Measurements from ENCODE around the gene RAD51C.
"Not testable (repeated sequence)": the region's sequence is repeated elsewhere in the genome, so short reads cannot be mapped to it uniquely, and the experiment has no call there.

RAD51C gene

GRCh38 chr17:58668598-58668935 is 23.8 kb upstream of the RAD51C start:
- POLR2A ChIA-PET = no interaction called here
- no peak for TF ChIP-seq CTCF (IDR thresholded peaks at IDR 0.05; ENCODE audit: control extremely low read depth, extremely low read depth, low read depth, missing control alignments)
- CTCF ChIA-PET = interaction anchor here (1.3 kb wide), 1 partner anchor 10 kb away, joined by 3 read pairs; no protein-coding TSS in a partner anchor

GRCh38 chr17:58669853-58670252 is 22.5 kb upstream of the RAD51C start:
- TF ChIP-seq CTCF (IDR thresholded peaks at IDR 0.05; ENCODE audit: control extremely low read depth, extremely low read depth, low read depth, missing control alignments) = no peak
- CTCF ChIA-PET = interaction anchor here (1.1 to 1.4 kb wide), 4 partner anchors 8 to 334 kb away, joined by 3 read pairs; no protein-coding TSS in a partner anchor
- POLR2A ChIA-PET = interaction anchor here (0.8 to 1.0 kb wide), 2 partner anchors 12 to 39 kb away, joined by 4 to 5 read pairs; no protein-coding TSS in a partner anchor
- DNase-seq (ENCODE audit: extremely low spot score) = no peak

More at GRCh38 chr17:58668598-58668935, 23.8 kb upstream of the RAD51C start:
- DNase-seq (ENCODE audit: extremely low spot score) = no peak

- no peak for DNase-seq (ENCODE audit: extremely low spot score)
- no peak for TF ChIP-seq CTCF (IDR thresholded peaks at IDR 0.05; ENCODE audit: control extremely low read depth, extremely low read depth, low read depth, missing control alignments)
- CTCF ChIA-PET = interaction anchor here (1.2 to 1.7 kb wide), 2 partner anchors 107 to 153 kb away, joined by 3 to 5 read pairs; no protein-coding TSS in a partner anchor
- POLR2A ChIA-PET = no interaction called here
Measured at GRCh38 chr17:58671969-58672368, 20.4 kb upstream of the RAD51C start.

GRCh38 chr17:58677194-58677880 is 15.1 kb upstream of the RAD51C start:
- no peak for TF ChIP-seq CTCF (IDR thresholded peaks at IDR 0.05; ENCODE audit: control extremely low read depth, extremely low read depth, low read depth, missing control alignments)
- no peak for DNase-seq (ENCODE audit: extremely low spot score)
- ChIA-PET CTCF (interaction anchor here (1.0 kb wide), 1 partner anchor 10 kb away, joined by 3 read pairs; no protein-coding TSS in a partner anchor), POLR2A (interaction anchor here (1.2 kb wide), 1 partner anchor 46 kb away, joined by 4 read pairs; no protein-coding TSS in a partner anchor)

GRCh38 chr17:58678287-58678686 is 14.1 kb upstream of the RAD51C start:
- ChIA-PET POLR2A (interaction anchor here (0.9 to 2.0 kb wide), 2 partner anchors 20 to 47 kb away, joined by 4 to 5 read pairs; no protein-coding TSS in a partner anchor), CTCF (interaction anchor here (0.8 to 1.0 kb wide), 2 partner anchors 9 to 11 kb away, joined by 3 read pairs; no protein-coding TSS in a partner anchor)
- DNase-seq (ENCODE audit: extremely low spot score) = not testable (repeated sequence)

GRCh38 chr17:58679263-58680037 is 13.0 kb upstream of the RAD51C start:
- TF ChIP-seq CTCF (IDR thresholded peaks at IDR 0.05; ENCODE audit: control extremely low read depth, extremely low read depth, low read depth, missing control alignments) = no peak
- CTCF ChIA-PET = no interaction called here
- POLR2A ChIA-PET = interaction anchor here (0.9 to 2.0 kb wide), 3 partner anchors 21 to 49 kb away, joined by 3 to 5 read pairs (median 4); no protein-coding TSS in a partner anchor
- DNase-seq (ENCODE audit: extremely low spot score) = no peak
